ENCODE data around the gene CSNK2B.

- TF ChIP-seq NFIC (IDR thresholded peaks at IDR 0.05; ENCODE audit: low read depth, low read length), result no peak
- no peak for TF ChIP-seq RAD21 (IDR thresholded peaks at IDR 0.05; ENCODE audit: insufficient read depth, low read depth, low read length)
- no peak for TF ChIP-seq EP300 (IDR thresholded peaks at IDR 0.05; ENCODE audit: borderline replicate concordance in 1 of 2, control insufficient read depth in 1 of 2, low read depth in 2 of 2, low read length in 2 of 2)
These were observed 4.4 kb upstream of the CSNK2B start for GRCh38 chr6:31661262-31662123.
